HG03439 (cell line): ENCODE results near the gene RAB6A.

Experiments used
- ATAC-seq: cut with Tn5 transposase; IDR thresholded peaks from one replicate; pipeline ENCODE4 v1.9.1; 2021; ENCODE audit warnings: mild to moderate bottlenecking, moderate library complexity; ENCODE audit not compliant: unreplicated experiment

The RAB6A gene

DNA sequence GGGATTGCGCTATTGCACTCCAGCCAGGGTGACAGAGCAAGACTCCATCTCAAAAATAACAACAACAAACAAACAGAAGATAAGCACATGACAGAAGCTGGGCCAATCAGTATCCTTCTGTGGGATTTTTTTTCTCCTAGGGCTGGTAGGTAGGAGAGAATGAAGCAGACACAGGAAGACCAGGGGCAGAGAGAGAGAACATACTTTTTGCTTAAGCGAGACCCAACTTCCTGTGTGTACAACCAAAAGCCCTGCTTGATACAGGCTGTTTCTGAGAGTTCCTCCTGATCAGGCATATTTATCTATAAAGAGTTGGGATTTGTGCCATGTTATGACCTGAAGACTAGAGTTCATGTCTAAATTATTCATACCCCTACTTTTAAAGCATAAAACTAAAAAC is 126.9 kb downstream of the RAB6A start:
- ATAC-seq: no peak

DNA sequence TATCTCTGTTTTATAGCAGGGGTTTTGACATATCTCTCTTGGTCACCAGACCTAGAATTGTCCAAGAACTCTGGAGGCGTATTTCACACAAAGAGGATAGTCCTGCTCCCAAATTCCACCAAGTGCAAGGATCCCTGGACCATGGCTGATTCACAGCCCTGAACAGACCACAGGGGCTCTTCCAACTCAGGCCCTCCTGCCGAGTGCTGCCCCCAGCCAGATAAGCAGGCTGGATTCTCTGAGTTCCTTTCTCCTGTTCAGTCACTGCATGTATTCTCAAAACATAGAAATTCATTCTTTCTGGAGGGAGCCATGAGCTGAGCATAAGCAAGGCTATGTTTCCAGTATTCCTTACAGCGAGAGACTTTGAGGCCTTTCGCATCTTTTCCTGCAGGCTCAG is 127.9 kb downstream of the RAB6A start:
- no peak for ATAC-seq

DNA sequence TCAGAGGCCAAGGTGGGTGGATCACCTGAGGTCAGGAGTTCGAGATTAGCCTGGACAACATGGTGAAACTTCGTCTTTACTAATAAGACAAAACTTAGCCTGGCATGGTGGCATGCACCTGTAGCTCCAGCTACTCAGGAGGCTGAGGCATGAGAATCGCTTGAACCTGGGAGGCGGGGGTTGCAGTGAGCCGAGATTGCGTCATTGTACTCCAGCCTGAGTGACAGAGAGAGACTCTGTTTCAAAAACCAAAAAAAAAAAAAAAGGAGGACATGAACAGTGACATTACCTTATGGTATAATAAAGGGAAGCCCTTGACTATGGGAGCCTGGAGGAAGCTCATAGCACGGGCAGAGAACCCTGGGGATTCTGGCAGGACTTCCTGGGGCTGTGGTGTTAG is 131.0 kb downstream of the RAB6A start:
- ATAC-seq: no peak

DNA sequence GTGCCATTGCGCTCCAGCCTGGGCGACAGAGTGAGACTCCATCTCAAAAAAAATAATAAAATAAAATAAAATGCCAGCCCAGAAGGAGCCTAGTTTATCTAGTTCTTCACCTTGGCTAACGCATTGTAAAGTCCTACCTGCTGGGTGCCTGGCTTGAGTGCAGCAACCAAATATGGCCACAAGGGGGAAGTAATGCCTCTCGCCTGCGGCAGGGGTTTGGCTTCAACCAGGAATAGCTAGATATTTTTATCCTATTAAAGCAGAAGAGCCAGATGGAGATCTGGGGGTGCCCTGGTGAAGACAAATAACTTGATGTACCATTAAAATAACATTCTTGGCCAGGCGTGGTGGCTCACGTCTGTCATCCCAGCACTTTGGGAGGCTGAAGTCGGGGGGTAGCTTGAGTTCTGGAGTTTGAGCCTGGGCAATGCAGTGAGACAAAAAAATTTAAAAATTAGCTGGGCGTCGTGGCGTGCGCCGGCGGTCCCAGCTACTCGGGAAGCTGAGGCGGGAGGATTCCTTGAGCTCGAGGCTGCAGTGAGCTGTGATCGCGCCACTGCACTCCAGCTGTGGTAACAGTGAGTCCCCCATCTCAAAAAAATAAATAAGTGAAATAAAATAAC is 135.1 kb downstream of the RAB6A start:
- ATAC-seq: no peak
